Neutrophil (primary cell): ENCODE data around the gene GORASP1.

Experiments used
- H3K27ac ChIP-seq: fragments of 200-600 bp; sonication (generic); 2 replicates; pipeline ENCODE4 v1.5.1; 2016; ENCODE audit warnings: mild to moderate bottlenecking, moderate library complexity
- H3K27me3 ChIP-seq: fragments of 200-600 bp; sonication (generic); 2 replicates; pipeline ENCODE4 v1.6.0; 2016; ENCODE audit warnings: mild to moderate bottlenecking
- H3K36me3 ChIP-seq: fragments of 200-600 bp; sonication (generic); 2 replicates; pipeline ENCODE4 v1.5.1; 2017
- H3K4me1 ChIP-seq, 2 experiments: fragments of 200-600 bp in 1 of 2; sonication (generic) in 1 of 2; 1 replicate in 1 of 2; 2 replicates in 1 of 2; pipeline versions ENCODE4 v1.5.1 to v1.6.1; 2013 to 2016; ENCODE audit warnings: low read depth in 1 of 2, low read length in 1 of 2, mild to moderate bottlenecking in 1 of 2, moderate library complexity in 1 of 2; ENCODE audit not compliant: control insufficient read depth in 1 of 2, insufficient read depth in 1 of 2
- H3K4me3 ChIP-seq, 2 experiments: fragments of 200-600 bp in 1 of 2; sonication (generic) in 1 of 2; 1 replicate in 1 of 2; 2 replicates in 1 of 2; pipeline ENCODE4 v1.5.1; 2013 to 2016; ENCODE audit warnings: low read depth in 1 of 2, low read length in 1 of 2, mild to moderate bottlenecking in 1 of 2, moderate library complexity in 1 of 2
- H3K9me3 ChIP-seq: fragments of 200-600 bp; sonication (generic); 2 replicates; pipeline ENCODE4 v1.5.1; 2016
- TF ChIP-seq, protein P1 (sequence below): fragments of 200-600 bp; sonication (generic); IDR thresholded peaks from 2 replicates; pipeline ENCODE4 v1.5.1; 2016; ENCODE audit warnings: antibody characterized with exemption

Gene GORASP1

DNA sequence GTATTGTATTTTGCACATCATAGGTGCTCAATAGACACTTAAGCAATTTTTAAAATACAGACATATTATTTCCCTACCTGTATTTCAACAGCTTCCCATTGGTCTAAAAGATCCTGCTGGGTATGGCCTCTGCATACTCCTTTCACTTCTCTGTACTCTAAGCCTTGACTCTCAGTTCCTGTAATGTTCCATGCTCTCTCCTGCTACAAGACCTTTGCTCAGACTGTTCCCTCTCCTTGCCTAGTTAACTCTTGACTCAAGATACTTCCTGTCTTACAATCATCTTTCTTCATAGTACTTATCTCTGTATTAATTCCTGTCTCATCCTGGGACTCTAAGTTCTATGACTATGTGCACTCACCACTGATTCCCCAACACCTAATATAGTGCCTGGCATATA, 57.4 kb downstream of the GORASP1 start:
- H3K27ac ChIP-seq, result no peak overlapping the region
- H3K36me3 ChIP-seq, result no peaks in the 10 kb centered on the region
- H3K4me3 ChIP-seq, result no peak overlapping the region
- no peaks in the 10 kb centered on the region for H3K27me3 ChIP-seq
- TF ChIP-seq, protein P1, sequence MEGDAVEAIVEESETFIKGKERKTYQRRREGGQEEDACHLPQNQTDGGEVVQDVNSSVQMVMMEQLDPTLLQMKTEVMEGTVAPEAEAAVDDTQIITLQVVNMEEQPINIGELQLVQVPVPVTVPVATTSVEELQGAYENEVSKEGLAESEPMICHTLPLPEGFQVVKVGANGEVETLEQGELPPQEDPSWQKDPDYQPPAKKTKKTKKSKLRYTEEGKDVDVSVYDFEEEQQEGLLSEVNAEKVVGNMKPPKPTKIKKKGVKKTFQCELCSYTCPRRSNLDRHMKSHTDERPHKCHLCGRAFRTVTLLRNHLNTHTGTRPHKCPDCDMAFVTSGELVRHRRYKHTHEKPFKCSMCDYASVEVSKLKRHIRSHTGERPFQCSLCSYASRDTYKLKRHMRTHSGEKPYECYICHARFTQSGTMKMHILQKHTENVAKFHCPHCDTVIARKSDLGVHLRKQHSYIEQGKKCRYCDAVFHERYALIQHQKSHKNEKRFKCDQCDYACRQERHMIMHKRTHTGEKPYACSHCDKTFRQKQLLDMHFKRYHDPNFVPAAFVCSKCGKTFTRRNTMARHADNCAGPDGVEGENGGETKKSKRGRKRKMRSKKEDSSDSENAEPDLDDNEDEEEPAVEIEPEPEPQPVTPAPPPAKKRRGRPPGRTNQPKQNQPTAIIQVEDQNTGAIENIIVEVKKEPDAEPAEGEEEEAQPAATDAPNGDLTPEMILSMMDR, result no peak
- H3K4me1 ChIP-seq, result peaks cover 20 to 23% of the 10 kb centered on the region in 2 experiments
- no peaks in the 10 kb centered on the region for H3K9me3 ChIP-seq
